Astrocyte of the cerebellum (primary cell): ENCODE data around the gene NDUFS6.

Experiments
- DNase-seq: peaks from one replicate; pipeline ENCODE4 v3.0.0-alpha.2; 2011; ENCODE audit warnings: low read depth
- H3K4me3 ChIP-seq: 2 replicates; pipeline ENCODE4 v1.5.1; 2011; ENCODE audit warnings: mild to moderate bottlenecking, low read depth, low read length, moderate library complexity
- CTCF ChIP-seq: IDR thresholded peaks from 2 replicates; pipeline ENCODE4 v1.5.1; 2012; ENCODE audit warnings: low read length, low read depth, moderate library complexity, mild to moderate bottlenecking; ENCODE audit errors: missing control alignments
- in situ Hi-C: cut with HindIII; loops from 2 replicates; pipeline ENCODE4 v1.10.0; 2017; ENCODE audit warnings: low sequenced_read_pairs

The NDUFS6 gene

GRCh38 chr5:1779021-1779680 lies 22.1 kb upstream of the NDUFS6 start:
- TF ChIP-seq CTCF, result no peak
- no peak for DNase-seq
- no peak overlapping the region for H3K4me3 ChIP-seq
- in situ Hi-C loops, result no loop called here

DNA sequence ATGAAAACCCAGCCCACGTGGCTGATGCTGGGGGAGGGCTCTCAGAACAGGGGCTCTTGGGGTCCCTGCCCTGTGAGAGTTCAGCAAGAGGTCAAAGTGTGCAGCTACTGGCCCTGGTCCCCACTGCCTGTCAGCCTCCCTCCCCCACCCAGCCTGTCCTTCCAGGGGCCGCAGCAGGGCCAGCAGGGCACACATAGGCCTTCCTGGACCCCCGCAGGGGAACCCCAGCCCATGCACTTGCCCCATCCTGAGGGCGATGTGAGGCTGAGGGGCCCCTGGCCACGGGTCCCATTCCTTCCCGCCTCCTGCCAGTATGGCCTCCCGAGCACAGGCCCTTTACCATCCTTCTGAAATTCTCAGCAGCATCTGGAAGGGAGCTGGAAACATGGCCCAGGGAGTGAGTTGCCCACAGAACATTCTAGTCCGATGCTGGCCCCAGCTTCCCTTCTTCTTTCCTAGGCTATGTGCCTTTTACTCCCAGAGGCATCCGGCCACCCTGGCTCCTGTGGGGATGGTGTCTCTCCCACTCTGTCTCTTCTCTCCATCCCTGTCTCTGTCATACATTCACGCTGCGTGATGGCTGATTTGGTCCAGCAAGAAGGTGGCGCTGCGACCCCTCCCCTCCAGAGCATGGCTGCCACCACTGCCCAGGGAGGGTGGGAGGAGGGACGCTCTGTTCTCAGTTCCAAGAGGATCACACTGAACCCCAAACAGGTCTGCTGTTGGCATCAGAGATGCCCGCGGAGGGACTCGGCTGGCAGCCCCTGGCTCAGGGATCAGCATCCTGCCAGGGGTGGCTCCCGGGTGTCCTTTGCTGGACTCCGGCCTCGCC lies 21.2 kb upstream of the NDUFS6 start:
- no peak for DNase-seq
- no peak for TF ChIP-seq CTCF
- in situ Hi-C loops, result no loop called here
- H3K4me3 ChIP-seq, result no peak overlapping the region

GRCh38 chr5:1780614-1780930 lies 20.6 kb upstream of the NDUFS6 start:
- TF ChIP-seq CTCF, result no peak
- no peak for DNase-seq
- H3K4me3 ChIP-seq, result no peak overlapping the region
- in situ Hi-C loops, result no loop called here

GRCh38 chr5:1781107-1781506 lies 20.1 kb upstream of the NDUFS6 start:
- no peak overlapping the region for H3K4me3 ChIP-seq
- in situ Hi-C loops, result no loop called here
- no peak for TF ChIP-seq CTCF
- DNase-seq, result no peak

DNA sequence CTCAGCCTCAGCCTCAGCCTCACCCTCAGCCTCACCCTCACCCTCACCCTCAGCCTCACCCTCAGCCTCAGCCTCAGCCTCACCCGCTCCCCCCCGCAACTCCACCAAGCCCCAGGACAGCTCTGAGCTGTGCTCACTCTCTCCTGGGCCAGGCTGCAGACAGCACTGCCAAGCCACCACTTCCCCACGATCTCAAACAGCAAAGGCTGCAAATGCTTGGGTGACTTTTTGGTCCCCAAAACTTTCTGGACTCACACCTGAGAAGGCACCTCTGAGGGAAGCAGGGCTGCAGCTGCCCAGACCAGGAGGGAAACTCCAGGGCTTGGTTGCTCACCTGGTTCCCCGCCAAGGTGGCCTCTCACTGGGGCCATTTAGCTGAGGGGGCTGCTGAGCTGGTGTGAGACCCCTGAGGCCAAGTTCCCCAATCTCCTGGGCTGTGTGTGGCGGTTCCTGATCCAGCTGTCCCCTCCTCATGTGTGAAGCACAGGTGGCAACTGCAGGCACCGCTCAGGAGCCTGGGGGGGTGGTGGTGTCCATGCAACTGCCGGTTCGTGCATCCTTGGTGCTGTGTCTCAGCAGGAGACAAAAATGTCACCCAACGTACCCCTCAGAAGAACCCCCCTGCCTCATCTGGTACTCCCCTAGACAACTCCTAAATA lies 19.4 kb upstream of the NDUFS6 start:
- no peak for DNase-seq
- in situ Hi-C loops, result no loop called here
- no peak for TF ChIP-seq CTCF
- H3K4me3 ChIP-seq, result no peak overlapping the region

DNA sequence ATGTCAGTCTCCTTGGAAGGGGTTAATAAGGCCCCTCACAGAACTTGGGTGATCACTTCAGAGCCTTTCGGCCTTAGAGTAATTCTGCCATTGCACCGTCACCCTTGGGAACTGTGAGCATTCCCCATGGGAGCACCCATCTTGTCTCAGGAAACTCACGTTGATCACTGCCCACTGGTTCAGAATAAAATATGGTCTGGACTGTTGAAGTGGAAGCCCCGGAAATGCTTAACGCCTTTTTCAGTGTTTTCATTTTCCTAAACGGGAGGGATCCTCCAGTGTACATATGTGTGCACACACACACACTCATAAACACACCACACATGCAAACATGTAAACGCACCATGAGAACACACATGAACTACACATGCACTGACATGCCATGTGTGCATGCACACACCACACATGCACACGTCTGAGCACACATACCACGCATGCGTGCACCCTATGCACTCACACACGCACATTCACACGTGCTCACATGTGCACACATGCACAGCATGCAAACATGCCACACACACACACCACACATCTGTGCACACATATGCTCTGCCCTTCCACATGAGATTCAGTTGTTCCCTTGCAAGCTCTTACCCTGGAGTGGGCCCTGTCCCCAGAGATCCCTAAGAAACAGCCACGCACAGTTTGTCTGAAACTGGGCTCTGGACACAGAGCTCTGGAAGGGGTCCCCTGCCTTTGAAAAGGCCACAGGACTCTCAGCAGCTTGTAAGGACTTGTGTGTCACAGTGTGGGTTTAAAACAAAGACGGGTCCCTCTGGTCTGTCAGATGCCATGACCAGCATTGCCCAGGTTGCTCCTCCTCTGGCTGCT lies 18.6 kb upstream of the NDUFS6 start:
- TF ChIP-seq CTCF, result no peak
- in situ Hi-C loops, result no loop called here
- no peak for DNase-seq
- H3K4me3 ChIP-seq, result no peak overlapping the region
